Endothelial cell of umbilical vein (primary cell): ENCODE results near the gene CFAP61. TPM values are rescaled to one million over a fixed set of nuclear protein-coding genes. Genes with fewer than 3 reads are reported as not detected.

ENCODE experiments used
- BruUV-seq: library from RNA; stranded (reverse); fragments of 400-500 nt; replicated peaks from 2 replicates; lab custom pipeline; 2021; lab: Mats Ljungman, UMichigan
- CTCF ChIA-PET: fragments of 300-600, 350-600 bp; sonication (Branson Sonifier 250); formaldehyde crosslinking; loops from one replicate; lab custom pipeline; 2021; ENCODE audit warnings: antibody characterized with exemption, inconsistent platforms; lab: Charles Lee
- POLR2A ChIA-PET: fragments of 300-600, 350-600 bp; sonication (Branson Sonifier 250); formaldehyde crosslinking; loops from one replicate; lab custom pipeline; 2021; ENCODE audit warnings: antibody characterized with exemption, inconsistent platforms; lab: Charles Lee
- DNase-seq: peaks from one replicate; pipeline ENCODE4 v3.0.0-alpha.2; 2011; ENCODE audit warnings: low read depth, low spot score
- FAIRE-seq: peaks from 2 replicates; lab custom pipeline; 2011; peaks lifted over from hg19 to GRCh38; lab: Jason Lieb, UNC
- H2AFZ ChIP-seq: 2 replicates; pipeline ENCODE4 v1.6.0; 2012; ENCODE audit warnings: low read depth, low read length, control low read depth, inconsistent platforms
- H3K27ac ChIP-seq: 2 replicates; pipeline ENCODE4 v1.5.1; 2011; ENCODE audit warnings: low read depth, mild to moderate bottlenecking, control low read depth, low read length, moderate library complexity; ENCODE audit not compliant: insufficient read depth
- H3K27me3 ChIP-seq, 2 experiments: 2 replicates each; pipeline versions ENCODE4 v1.6.0 to v1.6.1; 2011; ENCODE audit warnings: low read length in 2 of 2, mixed read lengths in 1 of 2; ENCODE audit not compliant: control insufficient read depth in 2 of 2, insufficient read depth in 2 of 2
- H3K36me3 ChIP-seq, 2 experiments: 2 replicates in 1 of 2; 3 replicates in 1 of 2; pipeline ENCODE4 v1.5.1; 2011; ENCODE audit warnings: low read length in 2 of 2, mild to moderate bottlenecking in 1 of 2, moderate library complexity in 1 of 2; ENCODE audit not compliant: control insufficient read depth in 2 of 2, insufficient read depth in 2 of 2; ENCODE audit errors: extremely low read depth in 1 of 2
- H3K4me1 ChIP-seq: 3 replicates; pipeline ENCODE4 v1.5.1; 2011; ENCODE audit warnings: mild to moderate bottlenecking, low read length; ENCODE audit not compliant: control insufficient read depth, insufficient read depth; ENCODE audit errors: extremely low read depth
- H3K4me2 ChIP-seq: 2 replicates; pipeline ENCODE4 v1.6.1; 2011; ENCODE audit warnings: low read length, control low read depth, mixed read lengths; ENCODE audit not compliant: insufficient read depth
- H3K4me3 ChIP-seq, 3 experiments: fragments of 200-600 bp in 1 of 3; sonication (generic), shearing (Covaris generic) in 1 of 3; replicated peaks in 1 of 3; 2 replicates each; pipeline ENCODE4 v1.5.1; 2011 to 2016; ENCODE audit warnings: control low read depth in 3 of 3, low read length in 3 of 3, mild to moderate bottlenecking in 2 of 3, inconsistent platforms in 1 of 3, low read depth in 1 of 3, moderate library complexity in 1 of 3; ENCODE audit not compliant: insufficient read depth in 1 of 3
- H3K79me2 ChIP-seq: 2 replicates; pipeline ENCODE4 v1.6.0; 2012; ENCODE audit warnings: low read length, inconsistent platforms; ENCODE audit not compliant: control insufficient read depth, insufficient read depth
- H3K9ac ChIP-seq: replicated peaks from 2 replicates; pipeline ENCODE3; 2011; ENCODE audit warnings: low read length, control low read depth; ENCODE audit not compliant: insufficient read depth; ENCODE audit errors: extremely low read depth
- H3K9me1 ChIP-seq: replicated peaks from 3 replicates; pipeline ENCODE4 v1.6.0; 2011; ENCODE audit warnings: mild to moderate bottlenecking, low read length; ENCODE audit not compliant: control insufficient read depth, insufficient read depth; ENCODE audit errors: extremely low read depth
- H3K9me3 ChIP-seq: replicated peaks from 2 replicates; pipeline ENCODE4 v1.5.1; 2012; ENCODE audit warnings: low read length, inconsistent platforms; ENCODE audit not compliant: control insufficient read depth, insufficient read depth
- H4K20me1 ChIP-seq: replicated peaks from 2 replicates; pipeline ENCODE3; 2011; ENCODE audit warnings: mild to moderate bottlenecking, low read length; ENCODE audit not compliant: control insufficient read depth, insufficient read depth; ENCODE audit errors: extremely low read depth
- CTCF ChIP-seq, 2 donors: IDR thresholded peaks; 1 replicate in 1 of 2; 2 replicates in 1 of 2; pipeline ENCODE4 v1.5.1; 2011; ENCODE audit warnings: low read length in 2 of 2, mild to moderate bottlenecking in 2 of 2, moderate library complexity in 2 of 2, control low read depth in 1 of 2, inconsistent platforms in 1 of 2, low read depth in 1 of 2; ENCODE audit not compliant: insufficient read depth in 1 of 2; ENCODE audit errors: extremely low read depth in 1 of 2
- EZH2 ChIP-seq: IDR thresholded peaks from 2 replicates; pipeline ENCODE4 v1.6.1; 2012; ENCODE audit warnings: borderline replicate concordance, low read depth, mild to moderate bottlenecking, moderate library complexity, low read length, inconsistent platforms; ENCODE audit not compliant: severe bottlenecking
- FOS ChIP-seq: IDR thresholded peaks from 2 replicates; pipeline ENCODE4 v1.6.1; 2011; ENCODE audit warnings: mild to moderate bottlenecking, low read length, moderate library complexity, borderline replicate concordance; ENCODE audit not compliant: insufficient read depth
- GATA2 ChIP-seq: IDR thresholded peaks from 2 replicates; pipeline ENCODE4 v1.7.0; 2011; ENCODE audit warnings: low read depth, mild to moderate bottlenecking, moderate library complexity, mixed read lengths, low read length; ENCODE audit not compliant: insufficient read length, insufficient read depth
- JUN ChIP-seq: IDR thresholded peaks from 2 replicates; pipeline ENCODE4 v1.6.1; 2011; ENCODE audit warnings: borderline replicate concordance, low read depth; ENCODE audit not compliant: insufficient read length, insufficient read depth
- MYC ChIP-seq: IDR thresholded peaks from one replicate; pipeline ENCODE4 v1.6.1; 2011; ENCODE audit warnings: mild to moderate bottlenecking, low read depth, low read length
- POLR2A ChIP-seq: IDR thresholded peaks from 2 replicates; pipeline ENCODE4 v1.6.1; 2012; ENCODE audit warnings: low read depth, mild to moderate bottlenecking, control low read depth, low read length
- POLR2AphosphoS5 ChIP-seq: IDR thresholded peaks from 2 replicates; pipeline ENCODE4 v1.6.1; 2012; ENCODE audit warnings: low read depth, mild to moderate bottlenecking, control low read depth, low read length, moderate library complexity; ENCODE audit not compliant: insufficient read depth
- dilution Hi-C: fragments of 300-500 bp; cut with MboI; formaldehyde crosslinking; loops from one replicate; pipeline ENCODE4 v1.15.0; 2019; ENCODE audit warnings: low sequenced_read_pairs; ENCODE audit not compliant: extremely low pct_ligation_motif_present
- intact Hi-C: fragments of 100-400 bp; cut with micrococcal nuclease; formaldehyde crosslinking; loops from one replicate; pipeline ENCODE4 v1.10.0; 2022
- polyA plus RNA-seq, 4 experiments: library from polyadenylated mRNA; depleted of rRNA in 3 of 4; stranded (reverse) in 3 of 4; unstranded in 1 of 4; fragments of >200 nt; gene quantifications; 2 replicates each; pipeline versions ENCODE4 v1.2.1 to v1.2.3, GENCODE V29; 2011 to 2012; ENCODE audit warnings: missing spikeins in 1 of 4
- total RNA-seq: library from RNA; stranded (reverse); gene quantifications from 2 replicates; pipeline ENCODE4 v1.2.3, GENCODE V29; 2021
- TF ChIP-seq, protein P1 (sequence below): IDR thresholded peaks from 2 replicates; pipeline ENCODE4 v1.6.1; 2011; ENCODE audit not compliant: insufficient read depth, insufficient read length

CFAP61 gene
- total and polyA plus RNA-seq, 2 donors (not counting 3 experiments of a cell fraction or from before 2014, with no cell fraction given), result not detected

DNA sequence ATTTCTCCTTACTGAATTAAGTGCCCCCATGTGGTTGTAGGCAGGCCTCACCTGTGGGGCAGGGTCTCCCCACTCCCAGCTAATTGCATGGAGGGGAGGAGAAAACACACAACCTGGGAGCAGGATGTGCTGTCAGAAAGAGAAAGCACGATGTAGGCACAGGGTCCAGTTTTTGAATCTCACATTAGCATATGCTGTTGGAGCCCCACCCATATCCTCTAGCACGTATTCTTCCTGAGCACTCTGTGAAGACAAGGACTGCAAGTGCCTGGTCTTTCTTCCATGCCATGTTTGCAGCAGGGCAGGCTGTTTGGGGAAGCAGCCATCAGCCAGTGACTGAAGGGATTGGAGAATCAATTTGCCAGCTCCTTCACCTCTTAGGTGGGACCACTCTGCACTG, 108.2 kb downstream of the CFAP61 start:
- dilution Hi-C loops, result no loop called here
- H3K9ac ChIP-seq, result no peak overlapping the region
- H2AFZ ChIP-seq, result no peak overlapping the region
- ChIA-PET POLR2A (no interaction called here), CTCF (no interaction called here)
- H3K27ac ChIP-seq, result no peak overlapping the region
- no peak overlapping the region for H3K4me3 ChIP-seq
- intact Hi-C loops, result loop anchor here (10.0 kb wide), 1 partner anchor 66 kb away; no protein-coding TSS in a partner anchor
- H3K4me1 ChIP-seq, result no peaks in the 10 kb centered on the region
- H3K9me3 ChIP-seq, result no peaks in the 10 kb centered on the region
- peaks cover 0 to 2% of the 10 kb centered on the region in 2 experiments for H3K27me3 ChIP-seq
- no peaks in the 10 kb centered on the region for H4K20me1 ChIP-seq
- no peak for TF ChIP-seq MYC
- TF ChIP-seq POLR2AphosphoS5, result no peak
- TF ChIP-seq, protein P1, sequence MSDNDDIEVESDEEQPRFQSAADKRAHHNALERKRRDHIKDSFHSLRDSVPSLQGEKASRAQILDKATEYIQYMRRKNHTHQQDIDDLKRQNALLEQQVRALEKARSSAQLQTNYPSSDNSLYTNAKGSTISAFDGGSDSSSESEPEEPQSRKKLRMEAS, result no peak
- no peak for TF ChIP-seq GATA2
- TF ChIP-seq JUN, result no peak
- no peak for TF ChIP-seq FOS
- H3K9me1 ChIP-seq, result no peaks in the 10 kb centered on the region
- no peak for FAIRE-seq
- no peak overlapping the region for H3K4me2 ChIP-seq
- no TSS peak for BruUV-seq
- no peaks in the 10 kb centered on the region for H3K36me3 ChIP-seq
- DNase-seq, result no peak
- no peaks in the 10 kb centered on the region for H3K79me2 ChIP-seq

- POLR2A ChIA-PET, result no interaction called here
- TF ChIP-seq GATA2, result no peak
- TF ChIP-seq MYC, result no peak
- TF ChIP-seq POLR2AphosphoS5, result no peak
- no peak for TF ChIP-seq CTCF (IDR thresholded peaks at IDR 0.05; ENCODE audit: extremely low read depth in 1 of 2, insufficient read depth in 1 of 2, low read depth in 1 of 2, low read length in 2 of 2)
- TF ChIP-seq EZH2, result no peak
- TF ChIP-seq POLR2A, result no peak
- TF ChIP-seq, protein P1, result no peak
- no peak for TF ChIP-seq FOS
- no peak for TF ChIP-seq JUN
- no peaks in the 10 kb centered on the region for H3K79me2 ChIP-seq
- H3K4me1 ChIP-seq, result no peaks in the 10 kb centered on the region
- no peaks in the 10 kb centered on the region for H3K9me1 ChIP-seq
- H4K20me1 ChIP-seq, result no peaks in the 10 kb centered on the region
- no peak for FAIRE-seq
- H3K9me3 ChIP-seq, result no peaks in the 10 kb centered on the region
- intact Hi-C loops (loop anchor here (10.0 kb wide), 1 partner anchor 67 kb away; no protein-coding TSS in a partner anchor), dilution Hi-C loops (no loop called here)
- H3K36me3 ChIP-seq, result no peaks in the 10 kb centered on the region
- no peak overlapping the region for H3K4me2 ChIP-seq
- no peak for DNase-seq
- no peak overlapping the region for H2AFZ ChIP-seq
- H3K27ac ChIP-seq, result no peak overlapping the region
- CTCF ChIA-PET, result no interaction called here
- H3K9ac ChIP-seq, result no peak overlapping the region
- peaks cover 0 to 2% of the 10 kb centered on the region in 2 experiments for H3K27me3 ChIP-seq
- no TSS peak for BruUV-seq
- no peak overlapping the region for H3K4me3 ChIP-seq
Observed at GRCh38 chr20:20161611-20162010, 109.3 kb downstream of the CFAP61 start.
